HepG2 (cell line): ENCODE results near the gene CRYBA1. TPM values are rescaled to one million over a fixed set of nuclear protein-coding genes. Genes with fewer than 3 reads are reported as not detected.

Source experiments
- ATAC-seq: fragments of 200-7000 bp; cut with Tn5 transposase; 3 replicates; pipeline ENCODE4 v1.9.1; 2020; ENCODE audit warnings: mild to moderate bottlenecking, moderate library complexity
- BruUV-seq: library from RNA; stranded (reverse); fragments of 400-500 nt; replicated peaks from 2 replicates; lab custom pipeline; 2021; lab: Mats Ljungman, UMichigan
- CTCF ChIA-PET: fragments of 300-600 bp; formaldehyde crosslinking; extraction: SDS; loops from one replicate; lab custom pipeline; 2021; ENCODE audit warnings: low total read pairs, inconsistent platforms, low intra/inter-chr PET ratio; lab: Yijun Ruan, JAX
- POLR2A ChIA-PET: fragments of 350-600 bp; sonication (Branson Sonifier 250); formaldehyde crosslinking; loops from one replicate; lab custom pipeline; 2020; ENCODE audit warnings: antibody characterized with exemption, inconsistent platforms; lab: Yijun Ruan, JAX
- DNase-seq: peaks from one replicate; pipeline ENCODE4 v3.0.0-alpha.2; 2015; ENCODE audit warnings: low spot score
- FAIRE-seq: peaks from 3 replicates; lab custom pipeline; 2011; peaks lifted over from hg19 to GRCh38; lab: Jason Lieb, UNC
- H2AFZ ChIP-seq: one replicate; pipeline ENCODE4 v1.6.1; 2011; ENCODE audit warnings: low read length, inconsistent platforms
- H3K27ac ChIP-seq: fragments of 300-600 bp; 3 replicates; pipeline ENCODE4 v1.8.0; 2011; ENCODE audit warnings: mixed run types, mild to moderate bottlenecking, mixed read lengths, low read length, inconsistent platforms; ENCODE audit not compliant: insufficient read depth; ENCODE audit errors: extremely low read length
- H3K27me3 ChIP-seq, 2 experiments: fragments of 200-600 bp in 1 of 2; 2 replicates in 1 of 2; 3 replicates in 1 of 2; pipeline versions ENCODE4 v1.6.0 to v1.8.0; 2011; ENCODE audit warnings: low read length in 2 of 2, mild to moderate bottlenecking in 2 of 2, moderate library complexity in 2 of 2, inconsistent platforms in 1 of 2; ENCODE audit not compliant: insufficient read depth in 2 of 2, control insufficient read depth in 1 of 2
- H3K36me3 ChIP-seq, 2 experiments: fragments of 200-600 bp in 1 of 2; replicated peaks in 1 of 2; 2 replicates in 1 of 2; 3 replicates in 1 of 2; pipeline versions ENCODE4 v1.5.1 to v1.8.0; 2011; ENCODE audit warnings: low read length in 2 of 2, inconsistent platforms in 1 of 2; ENCODE audit not compliant: insufficient read depth in 2 of 2, control insufficient read depth in 1 of 2
- H3K4me1 ChIP-seq: 2 replicates; pipeline ENCODE4 v1.5.1; 2012; ENCODE audit warnings: low read length, inconsistent platforms; ENCODE audit not compliant: insufficient read depth
- H3K4me2 ChIP-seq: 2 replicates; pipeline ENCODE4 v1.6.0; 2011; ENCODE audit warnings: low read depth, low read length, inconsistent platforms
- H3K4me3 ChIP-seq, 3 experiments: fragments of 200-600 bp in 1 of 3; sonication (generic), shearing (Covaris generic) in 1 of 3; replicated peaks in 1 of 3; 2 replicates each; pipeline ENCODE4 v1.5.1; 2011 to 2016; ENCODE audit warnings: low read length in 3 of 3, inconsistent platforms in 2 of 3, low read depth in 2 of 3, mild to moderate bottlenecking in 2 of 3, control low read depth in 1 of 3, mixed read lengths in 1 of 3; ENCODE audit not compliant: insufficient read depth in 1 of 3
- H3K79me2 ChIP-seq: one replicate; pipeline ENCODE4 v1.6.1; 2011; ENCODE audit warnings: low read length, inconsistent platforms; ENCODE audit not compliant: insufficient read depth
- H3K9ac ChIP-seq: 2 replicates; pipeline ENCODE4 v1.6.0; 2011; ENCODE audit warnings: mild to moderate bottlenecking, low read depth, low read length, inconsistent platforms; ENCODE audit not compliant: insufficient read depth
- H3K9me3 ChIP-seq: 2 replicates; pipeline ENCODE4 v1.5.1; 2012; ENCODE audit warnings: mild to moderate bottlenecking, low read length
- H4K20me1 ChIP-seq: 2 replicates; pipeline ENCODE4 v1.6.0; 2011; ENCODE audit warnings: inconsistent platforms, mild to moderate bottlenecking, low read length, moderate library complexity; ENCODE audit not compliant: insufficient read depth
- ATF3 ChIP-seq: sonication (generic); formaldehyde crosslinking; IDR thresholded peaks from 2 replicates; pipeline ENCODE4 v1.4.0; 2020; ENCODE audit warnings: missing genetic modification reagents
- FIP1L1 ChIP-seq: fragments of 200-400 bp; formaldehyde crosslinking; IDR thresholded peaks from 2 replicates; pipeline ENCODE4 v1.6.1; 2018; ENCODE audit warnings: low read depth, mild to moderate bottlenecking, low read length, moderate library complexity, borderline replicate concordance; ENCODE audit not compliant: insufficient read depth
- GATAD2A ChIP-seq: IDR thresholded peaks from 2 replicates; pipeline ENCODE4 v1.6.1; 2016
- HIVEP1 ChIP-seq: sonication (generic); formaldehyde crosslinking; IDR thresholded peaks from 2 replicates; pipeline ENCODE4 v1.4.0; 2020; ENCODE audit warnings: mild to moderate bottlenecking, missing genetic modification reagents
- PCBP1 ChIP-seq: fragments of 200-400 bp; formaldehyde crosslinking; IDR thresholded peaks from 2 replicates; pipeline ENCODE4 v1.6.1; 2017; ENCODE audit warnings: mild to moderate bottlenecking, low read depth, low read length, borderline replicate concordance
- PTBP1 ChIP-seq: fragments of 200-400 bp; formaldehyde crosslinking; IDR thresholded peaks from 2 replicates; pipeline ENCODE4 v1.6.1; 2018; ENCODE audit warnings: low read length, low read depth; ENCODE audit not compliant: poor library complexity, severe bottlenecking
- SNAPC4 ChIP-seq: sonication (generic); formaldehyde crosslinking; IDR thresholded peaks from 2 replicates; pipeline ENCODE4 v1.4.0; 2020; ENCODE audit warnings: mild to moderate bottlenecking, missing genetic modification reagents
- TBL1XR1 ChIP-seq: fragments of 150-350 bp; IDR thresholded peaks from 2 replicates; pipeline ENCODE4 v1.6.1; 2014; ENCODE audit warnings: borderline replicate concordance, low read length; ENCODE audit not compliant: partially characterized antibody
- ZNF567 ChIP-seq: sonication (generic); formaldehyde crosslinking; IDR thresholded peaks from 2 replicates; pipeline ENCODE4 v1.8.1; 2023; ENCODE audit warnings: mild to moderate bottlenecking, missing genetic modification reagents, borderline replicate concordance
- ZNF703 ChIP-seq: sonication (generic); formaldehyde crosslinking; IDR thresholded peaks from 2 replicates; pipeline ENCODE4 v1.5.1; 2020; ENCODE audit warnings: missing genetic modification reagents, mild to moderate bottlenecking, moderate library complexity, borderline replicate concordance
- ZNF737 ChIP-seq: sonication (generic); formaldehyde crosslinking; IDR thresholded peaks from 2 replicates; pipeline ENCODE4 v1.5.0; 2020; ENCODE audit warnings: missing genetic modification reagents, mild to moderate bottlenecking, borderline replicate concordance
- WGBS: methylation state at CpG from one replicate; pipeline ENCODE4 v1.1.6; 2017; ENCODE audit warnings: low lambda C conversion rate; 5-methylcytosine and 5-hydroxymethylcytosine counted together
- in situ Hi-C: cut with HindIII; loops from 2 replicates; pipeline ENCODE4 v1.10.0; 2017; ENCODE audit warnings: low pct_unique_long_range_greater_than_20kb; ENCODE audit not compliant: extremely low pct_ligation_motif_present
- intact Hi-C: fragments of 100-400 bp; cut with micrococcal nuclease; formaldehyde crosslinking; loops from one replicate; pipeline ENCODE4 v1.10.0; 2022; ENCODE audit not compliant: unreplicated experiment
- polyA plus RNA-seq, 8 experiments: library from polyadenylated mRNA; depleted of rRNA in 3 of 8; stranded (reverse) in 7 of 8; unstranded in 1 of 8; fragments of >200 nt; fragmentation: Illumina TruSeq in 4 of 8; extraction: Trizol in 4 of 8; gene quantifications; 2 replicates each; pipeline versions ENCODE4 v1.2.1 to v1.2.3, GENCODE V29; 2011 to 2016; ENCODE audit warnings: low read depth in 4 of 8, missing spikeins in 1 of 8, mixed read lengths in 1 of 8; ENCODE audit not compliant: insufficient read depth in 1 of 8
- total RNA-seq, 5 experiments: library from RNA; depleted of rRNA; stranded (reverse); fragments of >200 nt; fragmentation: Illumina TruSeq; extraction: Trizol; gene quantifications; 2 replicates each; pipeline ENCODE4 v1.2.3, GENCODE V29; 2016; ENCODE audit warnings: low read depth in 1 of 5

Gene CRYBA1
- total and polyA plus RNA-seq, 2 of the 13 experiments (the other 11 are each of a cell fraction or from before 2014, with no cell fraction given): not detected

GRCh38 chr17:29295420-29295819 is 48.8 kb downstream of the CRYBA1 start:
- no peaks in the 10 kb centered on the region for H3K9me3 ChIP-seq
- H3K36me3 ChIP-seq: peaks cover 0 to 3% of the 10 kb centered on the region in 2 experiments; a peak in 1 of 5 replicates
- H3K9ac ChIP-seq: no peak overlapping the region
- ChIA-PET CTCF (no interaction called here), POLR2A (no interaction called here)
- no peak overlapping the region for H3K27ac ChIP-seq
- FAIRE-seq (no peak), DNase-seq (no peak), ATAC-seq (no peak)
- in situ Hi-C loops: no loop called here
- TF ChIP-seq PCBP1: no peak
- TF ChIP-seq FIP1L1: no peak
- no peak for TF ChIP-seq PTBP1
- TF ChIP-seq ZNF703 (CRISPR knock-in tag): no peak
- no peak for TF ChIP-seq ZNF737 (CRISPR knock-in tag)
- TF ChIP-seq ZNF567 (CRISPR knock-in tag): no peak
- no peak for TF ChIP-seq ATF3 (CRISPR knock-in tag)
- TF ChIP-seq HIVEP1: no peak
- TF ChIP-seq GATAD2A: no peak
- TF ChIP-seq TBL1XR1: no peak
- no peak for TF ChIP-seq SNAPC4 (CRISPR knock-in tag)
- H4K20me1 ChIP-seq: peaks cover 18% of the 10 kb centered on the region
- H3K79me2 ChIP-seq: peaks cover 28% of the 10 kb centered on the region
- intact Hi-C loops: loop anchor here (2.0 to 10.0 kb wide), 3 partner anchors 61 to 269 kb away; partner anchors contain the start of genes ABHD15 and TP53I13
- H2AFZ ChIP-seq: no peak overlapping the region
- H3K4me1 ChIP-seq: peaks cover 13% of the 10 kb centered on the region
- 86% methylated on average over 3 of the region's 3 CpGs for WGBS
- no peaks in the 10 kb centered on the region; a peak in 1 of 5 replicates for H3K27me3 ChIP-seq
- no TSS peak for BruUV-seq
- H3K4me2 ChIP-seq: no peak overlapping the region
- H3K4me3 ChIP-seq: no peak overlapping the region
